H1 (cell line): ENCODE results near the gene KRT80. TPM values are rescaled to one million over a fixed set of nuclear protein-coding genes. Genes with fewer than 3 reads are reported as not detected.

Experiments used
- CTCF ChIA-PET: fragments of 300-600 bp; sonication (Branson Sonifier 250); formaldehyde crosslinking; loops from one replicate; lab custom pipeline; 2021; ENCODE audit not compliant: partially characterized antibody; lab: Charles Lee
- POLR2A ChIA-PET: fragments of 300-600 bp; sonication (Branson Sonifier 250); formaldehyde crosslinking; loops from one replicate; lab custom pipeline; 2021; ENCODE audit warnings: inconsistent platforms; ENCODE audit not compliant: partially characterized antibody; lab: Charles Lee
- DNase-seq, 2 experiments: peaks; one replicate each; pipeline versions ENCODE4 v3.0.0 to v3.0.0-alpha.2; 2010 to 2022; ENCODE audit warnings: low spot score in 2 of 2, low read depth in 1 of 2, mixed read lengths in 1 of 2
- FAIRE-seq: peaks from 2 replicates; lab custom pipeline; 2011; peaks lifted over from hg19 to GRCh38; lab: Jason Lieb, UNC
- H2AFZ ChIP-seq: 2 replicates; pipeline ENCODE4 v1.8.1; 2012; ENCODE audit warnings: low read length, inconsistent platforms
- H2AK5ac ChIP-seq: 2 replicates; pipeline ENCODE4 v1.6.1; 2013; ENCODE audit warnings: low read depth, low read length
- H2BK120ac ChIP-seq: replicated peaks from 2 replicates; pipeline ENCODE3; 2013; ENCODE audit warnings: low read depth, low read length, inconsistent platforms
- H2BK12ac ChIP-seq: 2 replicates; pipeline ENCODE4 v1.6.1; 2013; ENCODE audit warnings: low read depth, low read length
- H2BK15ac ChIP-seq: 2 replicates; pipeline ENCODE4 v1.6.1; 2013; ENCODE audit warnings: low read length
- H2BK20ac ChIP-seq: 2 replicates; pipeline ENCODE4 v1.6.1; 2013; ENCODE audit warnings: low read length
- H2BK5ac ChIP-seq: 2 replicates; pipeline ENCODE4 v1.6.1; 2013; ENCODE audit warnings: low read depth, low read length
- H3K14ac ChIP-seq: 2 replicates; pipeline ENCODE4 v1.6.1; 2013; ENCODE audit warnings: inconsistent platforms; ENCODE audit not compliant: insufficient read length
- H3K18ac ChIP-seq: 2 replicates; pipeline ENCODE4 v1.6.1; 2013; ENCODE audit warnings: low read length; ENCODE audit errors: extremely low read depth
- H3K23ac ChIP-seq: 2 replicates; pipeline ENCODE4 v1.6.1; 2013; ENCODE audit warnings: inconsistent platforms; ENCODE audit not compliant: insufficient read length
- H3K23me2 ChIP-seq: 2 replicates; pipeline ENCODE4 v1.6.1; 2013; ENCODE audit warnings: low read depth, low read length
- H3K27ac ChIP-seq: 2 replicates; pipeline ENCODE4 v1.6.1; 2011; ENCODE audit warnings: low read depth, low read length, inconsistent platforms
- H3K27me3 ChIP-seq, 4 experiments: replicated peaks in 1 of 4; 1 replicate in 1 of 4; 2 replicates in 3 of 4; pipeline versions ENCODE4 v1.6.1 to v1.8.1; 2011 to 2013; ENCODE audit warnings: low read length in 3 of 4, mild to moderate bottlenecking in 3 of 4, inconsistent platforms in 2 of 4, mixed read lengths in 2 of 4, moderate library complexity in 1 of 4; ENCODE audit not compliant: control insufficient read depth in 3 of 4, insufficient read depth in 3 of 4; ENCODE audit errors: extremely low read depth in 1 of 4
- H3K36me3 ChIP-seq, 4 experiments: 2 replicates each; pipeline versions ENCODE4 v1.6.1 to v1.8.1; 2011 to 2013; ENCODE audit warnings: mild to moderate bottlenecking in 4 of 4, low read length in 3 of 4, moderate library complexity in 2 of 4, control low read depth in 1 of 4, inconsistent platforms in 1 of 4; ENCODE audit not compliant: insufficient read depth in 4 of 4, control insufficient read depth in 2 of 4
- H3K4ac ChIP-seq: replicated peaks from 2 replicates; pipeline ENCODE3; 2013; ENCODE audit warnings: low read length, low read depth, mixed read lengths, inconsistent platforms; ENCODE audit not compliant: insufficient read length
- H3K4me1 ChIP-seq, 4 experiments: replicated peaks in 1 of 4; 1 replicate in 1 of 4; 2 replicates in 3 of 4; pipeline versions ENCODE4 v1.6.1 to v1.8.1; 2011 to 2013; ENCODE audit warnings: low read length in 3 of 4, inconsistent platforms in 2 of 4, mixed read lengths in 1 of 4; ENCODE audit not compliant: insufficient read depth in 4 of 4, control insufficient read depth in 3 of 4
- H3K4me2 ChIP-seq, 2 experiments: 2 replicates each; pipeline versions ENCODE4 v1.6.1 to v1.8.1; 2011 to 2013; ENCODE audit warnings: low read depth in 2 of 2, low read length in 2 of 2, control low read depth in 1 of 2, inconsistent platforms in 1 of 2, mild to moderate bottlenecking in 1 of 2; ENCODE audit not compliant: insufficient read depth in 1 of 2
- H3K4me3 ChIP-seq, 4 experiments: fragments of 200-600, 300-600 bp in 1 of 4; sonication (generic), shearing (Covaris generic), sonication (Bioruptor Twin) in 1 of 4; 2 replicates each; pipeline versions ENCODE4 v1.5.1 to v1.8.1; 2011 to 2016; ENCODE audit warnings: low read length in 4 of 4, low read depth in 3 of 4, control low read depth in 2 of 4, inconsistent platforms in 2 of 4, mild to moderate bottlenecking in 2 of 4, mixed read lengths in 1 of 4, moderate library complexity in 1 of 4; ENCODE audit not compliant: insufficient read depth in 2 of 4; ENCODE audit errors: extremely low read depth in 1 of 4
- H3K56ac ChIP-seq: replicated peaks from 2 replicates; pipeline ENCODE3; 2013; ENCODE audit warnings: low read depth, mild to moderate bottlenecking, mixed read lengths, low read length, inconsistent platforms; ENCODE audit not compliant: insufficient read length
- H3K79me1 ChIP-seq: 2 replicates; pipeline ENCODE4 v1.6.1; 2013; ENCODE audit warnings: low read depth, low read length, control low read depth
- H3K79me2 ChIP-seq, 2 experiments: 2 replicates each; pipeline versions ENCODE4 v1.6.1 to v1.8.1; 2012 to 2013; ENCODE audit warnings: low read length in 2 of 2, mild to moderate bottlenecking in 2 of 2, inconsistent platforms in 1 of 2; ENCODE audit not compliant: insufficient read depth in 2 of 2, control insufficient read depth in 1 of 2
- H3K9ac ChIP-seq, 4 experiments: replicated peaks in 1 of 4; 1 replicate in 1 of 4; 2 replicates in 3 of 4; pipeline versions ENCODE4 v1.6.1 to v1.8.1; 2011 to 2013; ENCODE audit warnings: low read depth in 3 of 4, low read length in 3 of 4, control low read depth in 2 of 4, mild to moderate bottlenecking in 2 of 4, moderate library complexity in 2 of 4, inconsistent platforms in 1 of 4; ENCODE audit errors: extremely low read depth in 1 of 4
- H3K9me3 ChIP-seq, 2 experiments: 2 replicates each; pipeline versions ENCODE4 v1.6.1 to v1.8.1; 2012 to 2013; ENCODE audit warnings: mild to moderate bottlenecking in 2 of 2, moderate library complexity in 2 of 2, control low read depth in 1 of 2, inconsistent platforms in 1 of 2, low read depth in 1 of 2, low read length in 1 of 2, mixed read lengths in 1 of 2; ENCODE audit not compliant: insufficient read depth in 2 of 2
- H4K20me1 ChIP-seq, 2 experiments: replicated peaks in 1 of 2; 2 replicates each; pipeline versions ENCODE3 to v1.8.1; 2011 to 2013; ENCODE audit warnings: inconsistent platforms in 2 of 2, low read length in 2 of 2, mild to moderate bottlenecking in 1 of 2; ENCODE audit not compliant: insufficient read depth in 2 of 2, control insufficient read depth in 1 of 2
- H4K5ac ChIP-seq: 2 replicates; pipeline ENCODE4 v1.6.1; 2013; ENCODE audit warnings: low read length, low read depth, mixed read lengths, inconsistent platforms; ENCODE audit not compliant: insufficient read length
- H4K8ac ChIP-seq: 2 replicates; pipeline ENCODE4 v1.8.0; 2013; ENCODE audit warnings: mild to moderate bottlenecking, moderate library complexity, low read length, inconsistent platforms; ENCODE audit not compliant: insufficient read depth; ENCODE audit errors: extremely low read depth
- H4K91ac ChIP-seq: replicated peaks from 2 replicates; pipeline ENCODE3; 2013; ENCODE audit warnings: low read length, mixed read lengths, inconsistent platforms; ENCODE audit not compliant: insufficient read length
- EGR1 ChIP-seq: IDR thresholded peaks from 2 replicates; pipeline ENCODE4 v1.6.1; 2011; ENCODE audit warnings: low read depth, low read length, borderline replicate concordance
- FOSL1 ChIP-seq: IDR thresholded peaks from 2 replicates; pipeline ENCODE4 v1.6.1; 2011; ENCODE audit warnings: mild to moderate bottlenecking, low read depth, low read length, moderate library complexity; ENCODE audit not compliant: insufficient read depth
- HDAC2 ChIP-seq, 2 experiments: fragments of 300-600 bp in 1 of 2; sonication (generic) in 1 of 2; IDR thresholded peaks; 2 replicates each; pipeline ENCODE4 v1.6.1; 2011 to 2012; ENCODE audit warnings: low read depth in 2 of 2, low read length in 2 of 2, mild to moderate bottlenecking in 2 of 2, moderate library complexity in 2 of 2, borderline replicate concordance in 1 of 2, inconsistent platforms in 1 of 2
- JUND ChIP-seq: IDR thresholded peaks from 2 replicates; pipeline ENCODE4 v1.6.1; 2011; ENCODE audit warnings: mild to moderate bottlenecking, improper control_type of control experiment, low read length
- KDM5A ChIP-seq: fragments of 200-600 bp; IDR thresholded peaks from 2 replicates; pipeline ENCODE4 v1.7.1; 2012; ENCODE audit warnings: mild to moderate bottlenecking, low read length, inconsistent platforms, mixed read lengths
- SIRT6 ChIP-seq: IDR thresholded peaks from one replicate; pipeline ENCODE4 v1.7.1; 2012; ENCODE audit warnings: low read length, inconsistent platforms
- SRF ChIP-seq: IDR thresholded peaks from 2 replicates; pipeline ENCODE4 v1.6.1; 2011; ENCODE audit warnings: mild to moderate bottlenecking, low read depth, low read length, moderate library complexity
- SUZ12 ChIP-seq: fragments of 200-600 bp; sonication (generic); IDR thresholded peaks from 2 replicates; pipeline ENCODE4 v1.6.1; 2012; ENCODE audit warnings: mild to moderate bottlenecking, inconsistent platforms, low read length, moderate library complexity, mixed read lengths
- WGBS, 2 experiments: shearing (Covaris generic) in 1 of 2; methylation state at CpG; one replicate each; pipeline versions ENCODE4 v1.1.6 to v1.1.7; 2013 to 2015; ENCODE audit warnings: low lambda C conversion rate in 2 of 2, mixed read lengths in 2 of 2, inconsistent platforms in 1 of 2, low coverage in 1 of 2, missing lambda C conversion rate in 1 of 2; ENCODE audit not compliant: insufficient replicate concordance in 2 of 2, insufficient coverage in 1 of 2, insufficient read length in 1 of 2; ENCODE audit errors: extremely low coverage in 1 of 2, missing lambda C conversion rate in 1 of 2; 5-methylcytosine and 5-hydroxymethylcytosine counted together
- polyA plus RNA-seq, 7 experiments: library from polyadenylated mRNA; depleted of rRNA in 3 of 7; stranded (reverse) in 5 of 7; unstranded in 2 of 7; fragments of >200 nt in 5 of 7; fragments of 200-250 nt in 2 of 7; gene quantifications; 1 replicate in 5 of 7; 2 replicates in 1 of 7; 4 replicates in 1 of 7; pipeline versions ENCODE4 v1.2.1 to v1.2.3, GENCODE V29; 2011 to 2013; ENCODE audit warnings: missing spikeins in 2 of 7, mixed read lengths in 2 of 7
- total RNA-seq: library from RNA; stranded (reverse); fragmentation: NEBNext Ultra II Directional; extraction: Animal tissue kit (Norgen Biotek cat#: 25700); gene quantifications from 2 replicates; pipeline ENCODE4 v1.2.1, GENCODE V29; 2021

KRT80 gene
- total and polyA plus RNA-seq, 2 of the 8 experiments (the other 6 are each of a cell fraction or from before 2014, with no cell fraction given) = 0.05 TPM; not detected in 1

DNA sequence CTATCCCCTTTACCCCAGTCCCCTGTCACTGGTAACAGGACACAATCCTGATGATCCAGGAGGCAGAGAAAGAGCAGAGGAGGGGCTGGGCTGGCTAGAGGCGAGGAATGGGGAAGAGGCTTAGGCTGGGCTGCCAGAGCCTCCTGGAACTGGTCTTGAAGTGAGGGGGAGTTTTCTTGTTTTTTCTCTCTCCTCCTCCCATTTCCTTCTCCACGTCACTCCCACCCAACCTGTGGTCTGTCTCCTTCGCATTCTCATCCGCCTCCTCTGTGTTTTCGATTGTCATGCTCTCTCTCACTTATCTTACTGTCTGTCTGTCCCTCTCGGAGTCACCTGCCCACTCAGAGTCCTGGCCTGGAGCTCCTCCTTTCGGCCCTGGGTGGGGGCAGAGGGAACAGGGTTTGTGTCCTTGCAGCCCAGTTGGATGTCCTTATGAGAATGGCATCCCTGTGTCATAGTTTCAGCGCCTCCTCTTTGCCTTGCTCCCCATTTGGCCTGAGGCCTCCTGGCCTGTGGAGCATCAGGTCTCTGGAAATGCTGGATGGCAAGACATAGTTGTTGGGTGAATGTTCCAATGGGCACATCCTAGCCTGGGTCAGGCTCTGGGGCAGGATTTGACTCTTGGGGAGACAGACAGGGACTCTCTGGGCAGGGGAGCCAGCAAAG, 3.4 kb upstream of the KRT80 start:
- no peak overlapping the region for H2AK5ac ChIP-seq
- H3K9ac ChIP-seq = no peak overlapping the region
- no peaks in the 10 kb centered on the region for H3K27me3 ChIP-seq
- H2AFZ ChIP-seq = no peak overlapping the region
- no peak for FAIRE-seq
- no peak overlapping the region for H3K18ac ChIP-seq
- no peak overlapping the region for H2BK15ac ChIP-seq
- no peak overlapping the region for H2BK20ac ChIP-seq
- no peak overlapping the region for H3K4me3 ChIP-seq
- no peak overlapping the region for H2BK120ac ChIP-seq
- no peak overlapping the region for H4K91ac ChIP-seq
- no peaks in the 10 kb centered on the region for H3K23me2 ChIP-seq
- 88% methylated on average over 8 of the region's 8 CpGs; no CpG with 5 or more reads in 1 of the 2 experiments for WGBS, 2 experiments
- H3K4me1 ChIP-seq = peaks cover 0 to 14% (median 6%) of the 10 kb centered on the region in 4 experiments; a peak in 5 of 7 replicates
- H3K27ac ChIP-seq = no peak overlapping the region
- no peaks in the 10 kb centered on the region for H3K79me2 ChIP-seq
- POLR2A ChIA-PET = interaction anchor here (2.2 kb wide), 1 partner anchor 9 kb away, joined by 9 read pairs; no protein-coding TSS in a partner anchor
- H3K36me3 ChIP-seq = no peaks in the 10 kb centered on the region
- no peaks in the 10 kb centered on the region for H4K20me1 ChIP-seq
- TF ChIP-seq SUZ12 = no peak
- no peak for TF ChIP-seq HDAC2 (IDR thresholded peaks at IDR 0.05; ENCODE audit: borderline replicate concordance in 1 of 2, low read depth in 2 of 2, low read length in 2 of 2)
- no peak for TF ChIP-seq JUND
- TF ChIP-seq SRF = no peak
- TF ChIP-seq SIRT6 = no peak
- TF ChIP-seq KDM5A = no peak
- no peak for TF ChIP-seq FOSL1
- TF ChIP-seq EGR1 = no peak
- TF ChIP-seq, all 59 proteins: peak for 0
- Histone ChIP-seq H4K5ac (no peak overlapping the region), H3K4me2 (no peak overlapping the region), H3K23ac (no peak overlapping the region), H3K4ac (no peak overlapping the region), H3K14ac (no peak overlapping the region), H3K9me3 (no peaks in the 10 kb centered on the region), H2BK12ac (no peak overlapping the region), H2BK5ac (no peak overlapping the region), H3K79me1 (no peaks in the 10 kb centered on the region), H4K8ac (no peak overlapping the region), H3K56ac (no peak overlapping the region)
- DNase-seq = no peak
- CTCF ChIA-PET = interaction anchor here (0.5 to 2.7 kb wide), 5 partner anchors 23 to 1147 kb away, joined by 3 to 15 read pairs (median 8); no protein-coding TSS in a partner anchor
